K562 (cell line): ENCODE data around the gene KAT6B. TPM values are rescaled to one million over a fixed set of nuclear protein-coding genes. Genes with fewer than 3 reads are reported as not detected.

Experiments
- ATAC-seq: fragments of 200-7000 bp; cut with Tn5 transposase; 3 replicates; pipeline ENCODE4 v1.9.1; 2020; ENCODE audit warnings: moderate library complexity
- BruUV-seq: library from RNA; stranded (reverse); fragments of 400-500 nt; replicated peaks from 2 replicates; lab custom pipeline; 2021; lab: Mats Ljungman, UMichigan
- CTCF ChIA-PET: fragments of 300-600 bp; formaldehyde crosslinking; extraction: SDS; loops from one replicate; lab custom pipeline; 2021; ENCODE audit warnings: low intra/inter-chr PET ratio; lab: Yijun Ruan, JAX
- POLR2A ChIA-PET: fragments of 300-600, 350-650 bp; sonication (Branson Sonifier 250); formaldehyde crosslinking; extraction: SDS; loops from one replicate; lab custom pipeline; 2021; ENCODE audit warnings: antibody characterized with exemption, inconsistent platforms; lab: Yijun Ruan, JAX
- DNase-seq, 4 experiments: peaks; one replicate each; pipeline versions ENCODE4 v3.0.0 to v3.0.0-alpha.2; 2011 to 2018; ENCODE audit warnings: low spot score in 3 of 4, mixed read lengths in 3 of 4; ENCODE audit errors: extremely low read depth in 1 of 4
- FAIRE-seq: peaks from 2 replicates; lab custom pipeline; 2011; peaks lifted over from hg19 to GRCh38; lab: Jason Lieb, UNC
- H2AFZ ChIP-seq: 2 replicates; pipeline ENCODE4 v1.6.0; 2011; ENCODE audit warnings: low read depth, low read length, control low read depth, inconsistent platforms
- H3K27ac ChIP-seq: fragments of 200-600 bp; 3 replicates; pipeline ENCODE4 v1.8.0; 2011; ENCODE audit warnings: low read depth, mild to moderate bottlenecking, control low read depth, inconsistent platforms, low read length, moderate library complexity, mixed read lengths; ENCODE audit errors: extremely low read depth
- H3K27me3 ChIP-seq, 2 experiments: fragments of 300-600 bp in 1 of 2; 2 replicates in 1 of 2; 3 replicates in 1 of 2; pipeline versions ENCODE4 v1.6.0 to v1.8.0; 2011; ENCODE audit warnings: inconsistent platforms in 2 of 2, low read length in 2 of 2, mild to moderate bottlenecking in 1 of 2, mixed read lengths in 1 of 2, moderate library complexity in 1 of 2; ENCODE audit not compliant: control insufficient read depth in 2 of 2, insufficient read depth in 2 of 2
- H3K36me3 ChIP-seq: fragments of 300-600 bp; 3 replicates; pipeline ENCODE4 v1.8.0; 2011; ENCODE audit warnings: mild to moderate bottlenecking, low read length, inconsistent platforms; ENCODE audit not compliant: control insufficient read depth, insufficient read depth
- H3K4me1 ChIP-seq, 2 experiments: fragments of 200-600 bp in 1 of 2; replicated peaks in 1 of 2; 2 replicates in 1 of 2; 3 replicates in 1 of 2; pipeline versions ENCODE4 v1.5.1 to v1.8.0; 2011; ENCODE audit warnings: inconsistent platforms in 2 of 2, low read length in 2 of 2, mild to moderate bottlenecking in 1 of 2, mixed read lengths in 1 of 2, moderate library complexity in 1 of 2; ENCODE audit not compliant: control insufficient read depth in 2 of 2, insufficient read depth in 2 of 2
- H3K4me2 ChIP-seq: 2 replicates; pipeline ENCODE4 v1.6.1; 2011; ENCODE audit warnings: low read length, control low read depth, inconsistent platforms, mixed read lengths; ENCODE audit not compliant: insufficient read depth
- H3K4me3 ChIP-seq: fragments of 200-600 bp; sonication (generic), shearing (Covaris generic); 2 replicates; pipeline ENCODE4 v1.5.1; 2016; ENCODE audit warnings: control low read depth, inconsistent platforms
- H3K79me2 ChIP-seq: fragments of 200-600 bp; 3 replicates; pipeline ENCODE4 v1.8.0; 2011; ENCODE audit warnings: low read length, inconsistent platforms; ENCODE audit not compliant: control insufficient read depth, insufficient read depth
- H3K9ac ChIP-seq, 2 experiments: 2 replicates each; pipeline versions ENCODE4 v1.6.0 to v1.6.1; 2011; ENCODE audit warnings: low read depth in 2 of 2, low read length in 2 of 2, control low read depth in 1 of 2, inconsistent platforms in 1 of 2, mild to moderate bottlenecking in 1 of 2, mixed read lengths in 1 of 2; ENCODE audit not compliant: insufficient read depth in 1 of 2
- H3K9me1 ChIP-seq: one replicate; pipeline ENCODE4 v1.6.0; 2011; ENCODE audit warnings: inconsistent platforms, mild to moderate bottlenecking, low read length, moderate library complexity; ENCODE audit not compliant: control insufficient read depth, insufficient read depth
- H3K9me3 ChIP-seq: replicated peaks from 2 replicates; pipeline ENCODE4 v1.5.1; 2011; ENCODE audit warnings: low read depth, low read length, inconsistent platforms; ENCODE audit not compliant: control insufficient read depth, insufficient read depth
- H4K20me1 ChIP-seq: replicated peaks from 2 replicates; pipeline ENCODE4 v1.6.1; 2011; ENCODE audit warnings: low read length, inconsistent platforms, mixed read lengths; ENCODE audit not compliant: control insufficient read depth, insufficient read depth
- CEBPG ChIP-seq, 3 experiments: fragments of 200-800 bp in 1 of 3; sonication (Bioruptor generic) in 1 of 3; sonication (generic) in 1 of 3; formaldehyde crosslinking in 1 of 3; IDR thresholded peaks in 2 of 3; conservative IDR thresholded peaks in 1 of 3; 2 replicates each; pipeline versions ENCODE4 v1.6.1 to v1.8.0; 2016 to 2022; ENCODE audit warnings: missing compliant biosample characterization in 2 of 3, missing genetic modification characterization in 2 of 3, mild to moderate bottlenecking in 1 of 3, missing genetic modification reagents in 1 of 3
- NELFE ChIP-seq: IDR thresholded peaks from 2 replicates; pipeline ENCODE4 v1.6.1; 2011; ENCODE audit warnings: mild to moderate bottlenecking; ENCODE audit not compliant: insufficient read depth, insufficient read length
- NR2C1 ChIP-seq, 2 experiments: fragments of 450-650 bp; IDR thresholded peaks; 2 replicates each; pipeline ENCODE4 v1.6.1; 2017; ENCODE audit warnings: mild to moderate bottlenecking in 2 of 2, antibody characterized with exemption in 1 of 2, inconsistent platforms in 1 of 2, missing compliant biosample characterization in 1 of 2, missing genetic modification characterization in 1 of 2
- RBFOX2 ChIP-seq: fragments of 200-400 bp; formaldehyde crosslinking; IDR thresholded peaks from 2 replicates; pipeline ENCODE4 v1.6.1; 2017; ENCODE audit warnings: low read depth, mild to moderate bottlenecking, low read length, moderate library complexity
- RFX5 ChIP-seq: IDR thresholded peaks from 2 replicates; pipeline ENCODE4 v1.6.1; 2011; ENCODE audit warnings: low read depth, mild to moderate bottlenecking, improper control_type of control experiment, low read length
- ZNF699 ChIP-seq: fragments of 250-450 bp; sonication (Bioruptor Pico); IDR thresholded peaks from 2 replicates; pipeline ENCODE4 v1.8.0; 2021; ENCODE audit warnings: mild to moderate bottlenecking, moderate library complexity; ENCODE audit not compliant: insufficient replicate concordance
- WGBS: fragments of 100-300 bp; shearing (Covaris generic); methylation state at CpG from one replicate; pipeline ENCODE4 v1.1.6; 2016; ENCODE audit warnings: low coverage, mixed read lengths; ENCODE audit not compliant: insufficient coverage; ENCODE audit errors: missing lambda C conversion rate; 5-methylcytosine and 5-hydroxymethylcytosine counted together
- in situ Hi-C: fragments of 300-500 bp; cut with MboI; formaldehyde crosslinking; loops from 4 replicates; pipeline ENCODE4 v1.15.0; 2018; ENCODE audit warnings: inconsistent platforms, mixed read lengths
- intact Hi-C: fragments of 100-400 bp; cut with micrococcal nuclease; formaldehyde crosslinking; loops from 2 replicates; pipeline ENCODE4 v1.14.2; 2022
- polyA plus RNA-seq, 8 experiments: library from polyadenylated mRNA; depleted of rRNA in 4 of 8; stranded (reverse) in 5 of 8; unstranded in 3 of 8; fragments of >200 nt; fragmentation: Nextera tagmentation in 2 of 8; fragmentation: Illumina TruSeq in 1 of 8; extraction: Ambion mirVana in 2 of 8; extraction: Trizol in 1 of 8; gene quantifications; 2 replicates each; pipeline versions ENCODE4 v1.2.1 to v1.2.3, GENCODE V29; 2011 to 2014; ENCODE audit warnings: inconsistent platforms in 1 of 8, missing spikeins in 1 of 8
- total RNA-seq, 7 experiments: library from RNA; depleted of rRNA in 6 of 7; stranded (reverse); fragments of >200 nt in 6 of 7; fragmentation: Illumina TruSeq in 2 of 7; extraction: Trizol in 2 of 7; gene quantifications; 2 replicates each; pipeline versions ENCODE4 v1.2.1 to v1.2.3, GENCODE V29; 2011 to 2021; ENCODE audit warnings: low replicate concordance in 1 of 7

The KAT6B gene
- total and polyA plus RNA-seq, 9 of the 15 experiments (the other 6 are each of a cell fraction or from before 2014, with no cell fraction given), result 1.4 to 9.2 (median 6.8) TPM

GRCh38 chr10:74874649-74875048 lies 48.2 kb downstream of the KAT6B start:
- H3K4me1 ChIP-seq, result no peaks in the 10 kb centered on the region
- no peak for TF ChIP-seq RFX5
- TF ChIP-seq NELFE, result no peak
- no peak for TF ChIP-seq NR2C1 (IDR thresholded peaks at IDR 0.05)
- 0 out of 2 replicates have a peak, but pooled peaks have one; percentile 4 for TF ChIP-seq NR2C1 (tag; IDR thresholded peaks at IDR 0.05)
- TF ChIP-seq RBFOX2, result no peak
- TF ChIP-seq ZNF699 (CRISPR knock-in tag), result no peak
- H3K79me2 ChIP-seq, result no peaks in the 10 kb centered on the region
- no peaks in the 10 kb centered on the region for H3K9me3 ChIP-seq
- no peak overlapping the region for H3K9ac ChIP-seq
- H3K27me3 ChIP-seq, result no peaks in the 10 kb centered on the region
- WGBS, result 40% methylated on average over 1 of the region's 1 CpG
- intact Hi-C loops (no loop called here), in situ Hi-C loops (no loop called here)
- no peak overlapping the region for H3K27ac ChIP-seq
- 0 out of 2 replicates have a peak, but pooled peaks cover 10% of the 10 kb centered on the region for H4K20me1 ChIP-seq
- DNase-seq (no peak), ATAC-seq (no peak), FAIRE-seq (peak; percentile 64)
- POLR2A ChIA-PET, result no interaction called here
- no peaks in the 10 kb centered on the region for H3K36me3 ChIP-seq
- BruUV-seq, result no TSS peak
- H3K4me2 ChIP-seq, result no peak overlapping the region
- no peaks in the 10 kb centered on the region for H3K9me1 ChIP-seq
- CTCF ChIA-PET, result no interaction called here
- no peak overlapping the region for H2AFZ ChIP-seq
- no peak overlapping the region for H3K4me3 ChIP-seq

GRCh38 chr10:74875068-74875467 lies 48.7 kb downstream of the KAT6B start:
- Histone ChIP-seq H3K79me2 (no peaks in the 10 kb centered on the region), H3K4me2 (no peak overlapping the region), H2AFZ (no peak overlapping the region), H3K4me3 (no peak overlapping the region), H3K9me1 (no peaks in the 10 kb centered on the region), H3K9ac (no peak overlapping the region), H3K36me3 (no peaks in the 10 kb centered on the region), H4K20me1 (0 out of 2 replicates have a peak, but pooled peaks cover 10% of the 10 kb centered on the region), H3K9me3 (no peaks in the 10 kb centered on the region), H3K4me1 (no peaks in the 10 kb centered on the region), H3K27ac (no peak overlapping the region), H3K27me3 (no peaks in the 10 kb centered on the region)
- intact Hi-C loops (no loop called here), in situ Hi-C loops (no loop called here)
- ChIA-PET CTCF (no interaction called here), POLR2A (no interaction called here)
- ATAC-seq (no peak), DNase-seq (no peak), FAIRE-seq (no peak)
- no peak for TF ChIP-seq NR2C1 (IDR thresholded peaks at IDR 0.05)
- 0 out of 2 replicates have a peak, but pooled peaks have one; percentile 5 for TF ChIP-seq NR2C1 (tag; IDR thresholded peaks at IDR 0.05)
- no peak for TF ChIP-seq CEBPG (CRISPR knock-in tag; IDR thresholded peaks at IDR 0.05)
- TF ChIP-seq CEBPG (tag; conservative IDR thresholded peaks at IDR 0.05 in 1 of 2, IDR thresholded peaks at IDR 0.05 in 1 of 2), result no peak
- BruUV-seq, result no TSS peak
